ENCODE measurements around the gene MBD2.
"Not testable (repeated sequence)": the region's sequence is repeated elsewhere in the genome, so short reads cannot be mapped to it uniquely, and the experiment has no call there.

The MBD2 gene

DNA sequence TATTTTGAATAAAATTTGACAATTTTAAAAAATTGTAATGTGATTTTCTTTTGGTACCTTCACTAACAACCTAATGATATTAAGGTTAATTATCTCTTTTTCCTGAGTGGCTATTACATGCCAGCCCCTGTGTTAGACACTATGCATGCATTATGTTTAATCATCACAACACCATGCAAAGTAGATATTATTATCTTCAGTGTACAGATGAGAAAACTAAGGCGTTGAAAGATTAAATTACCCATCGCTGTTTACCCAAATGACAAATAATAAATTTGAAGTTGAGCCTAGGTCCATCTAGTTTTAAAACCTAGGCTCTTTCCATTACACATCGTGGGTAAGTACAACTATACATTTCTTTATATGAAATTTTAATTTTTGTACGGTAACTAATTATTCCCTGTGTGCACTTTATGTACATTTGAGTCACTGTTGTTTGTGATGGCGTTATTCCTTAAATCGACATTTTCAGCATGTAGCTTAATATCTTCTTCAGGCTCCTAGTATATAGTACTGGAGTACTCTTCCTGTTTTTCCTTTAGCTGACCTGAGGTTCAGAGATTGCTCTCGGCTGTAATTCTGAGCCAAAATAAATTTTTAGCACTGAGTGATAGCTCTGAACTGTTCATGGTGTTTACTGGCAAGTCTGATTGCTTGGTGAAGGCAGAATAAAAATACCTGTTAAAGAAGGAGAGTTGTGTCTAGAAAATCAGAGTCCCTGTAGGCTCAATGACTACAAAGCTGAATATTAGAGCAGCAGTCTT is 13.9 kb upstream of the MBD2 start:
- no peak for DNase-seq (ENCODE audit: low spot score)

DNA sequence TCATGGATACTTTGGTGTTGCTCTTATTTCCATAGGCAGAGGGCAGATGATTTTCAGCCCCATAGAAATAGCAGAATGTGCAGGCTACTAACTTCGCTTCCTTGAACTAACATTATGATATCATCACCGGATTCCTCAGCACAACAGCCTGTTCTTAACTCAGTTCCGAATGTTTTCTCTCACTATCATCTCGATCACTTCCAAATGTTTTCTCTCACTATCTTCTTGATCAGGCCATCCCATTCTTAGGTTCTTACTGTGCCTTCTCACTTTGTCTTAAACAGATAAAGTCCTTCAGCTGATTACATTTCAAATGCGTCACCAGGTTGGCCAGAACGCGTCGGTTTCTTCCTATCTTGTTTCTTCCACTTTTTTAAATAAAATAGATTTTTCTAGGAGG is 11.4 kb upstream of the MBD2 start:
- DNase-seq (ENCODE audit: low spot score) = no peak

GRCh38 chr18:54233747-54234146 is 9.3 kb upstream of the MBD2 start:
- DNase-seq (ENCODE audit: low spot score) = no peak

GRCh38 chr18:54233228-54233625 is 8.8 kb upstream of the MBD2 start:
- no peak for DNase-seq (ENCODE audit: low spot score)

GRCh38 chr18:54232485-54233227 is 8.2 kb upstream of the MBD2 start:
- DNase-seq (ENCODE audit: low spot score) = no peak

DNA sequence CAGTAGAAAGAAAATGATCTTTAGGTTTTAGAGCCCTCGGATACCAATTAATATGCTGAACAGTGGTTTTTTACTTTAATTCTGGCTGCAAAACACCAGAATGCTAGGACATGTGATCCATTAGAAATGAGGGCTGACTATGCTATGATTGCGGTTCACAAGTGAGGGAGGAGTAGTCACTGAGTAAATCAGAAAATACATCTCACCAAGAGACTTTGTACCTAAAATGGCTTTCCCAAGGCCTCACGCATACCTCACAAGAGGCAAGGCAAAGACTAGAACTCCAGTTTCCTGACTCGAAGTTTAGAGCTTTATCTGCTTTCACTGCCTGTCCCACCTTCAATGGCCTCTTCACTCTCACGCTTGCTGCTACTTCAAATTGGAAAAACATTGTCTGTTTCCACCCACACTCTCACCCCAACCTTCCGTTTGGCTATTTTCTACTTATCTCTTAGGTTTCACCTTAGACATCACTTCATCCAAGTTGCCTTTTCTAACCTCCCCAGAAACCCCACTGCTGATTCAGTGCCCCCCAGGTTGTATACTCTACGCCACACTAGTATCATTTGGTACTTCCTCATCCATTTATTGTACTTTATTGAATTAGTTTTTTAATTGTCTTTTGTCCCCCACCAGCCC is 5.1 kb upstream of the MBD2 start:
- DNase-seq (ENCODE audit: low spot score) = no peak

GRCh38 chr18:54228364-54228763 is 3.9 kb upstream of the MBD2 start:
- no peak for DNase-seq (ENCODE audit: low spot score)

GRCh38 chr18:54223568-54224241 is 764 bp downstream of the MBD2 start:
- DNase-seq (ENCODE audit: low spot score) = no peak

GRCh38 chr18:54222922-54223567 is 1.4 kb downstream of the MBD2 start:
- DNase-seq (ENCODE audit: low spot score) = peak; percentile 15

DNA sequence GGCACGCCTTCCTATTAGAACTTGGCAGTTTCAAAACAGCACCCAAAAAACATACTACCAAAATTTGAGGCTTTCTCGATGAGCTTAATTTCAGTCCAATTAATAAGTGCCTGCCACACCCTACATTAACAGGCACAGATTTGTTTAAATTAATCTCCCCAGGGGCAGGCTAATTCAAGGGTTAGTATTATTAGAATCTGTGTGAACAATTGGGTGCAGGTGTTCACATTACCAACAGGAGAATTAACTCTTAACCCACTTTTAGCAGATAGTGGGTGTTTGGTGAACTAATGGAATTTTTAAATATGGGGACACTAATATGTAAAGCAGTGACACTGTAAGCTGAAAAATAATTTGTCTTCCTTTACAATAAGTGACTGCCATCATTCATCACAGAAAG is 4.1 kb downstream of the MBD2 start:
- no peak for DNase-seq (ENCODE audit: low spot score)

- DNase-seq (ENCODE audit: low spot score) = not testable (repeated sequence)
Measured at GRCh38 chr18:54218803-54219202, 5.7 kb downstream of the MBD2 start.

DNA sequence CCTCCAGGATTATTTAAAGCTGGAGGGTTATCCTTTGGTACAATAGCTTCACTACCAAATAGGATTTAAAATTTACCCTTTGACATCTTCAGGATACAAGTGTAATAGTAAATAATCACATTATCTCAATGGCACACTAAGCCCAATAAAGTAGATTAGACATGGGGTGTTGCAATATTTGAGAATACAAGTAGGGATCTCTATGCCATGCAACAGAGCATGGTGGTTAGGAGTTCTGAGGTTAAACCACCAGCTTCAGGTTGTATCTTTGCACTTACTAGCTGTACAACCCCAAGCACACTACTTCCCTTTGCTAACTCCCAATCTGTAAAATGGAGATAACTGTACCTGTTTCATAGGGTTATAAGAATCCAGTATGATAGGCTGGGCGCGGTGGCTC is 6.2 kb downstream of the MBD2 start:
- no peak for DNase-seq (ENCODE audit: low spot score)

- no peak for DNase-seq (ENCODE audit: low spot score)
Measured at GRCh38 chr18:54217624-54218023, 6.8 kb downstream of the MBD2 start.

DNA sequence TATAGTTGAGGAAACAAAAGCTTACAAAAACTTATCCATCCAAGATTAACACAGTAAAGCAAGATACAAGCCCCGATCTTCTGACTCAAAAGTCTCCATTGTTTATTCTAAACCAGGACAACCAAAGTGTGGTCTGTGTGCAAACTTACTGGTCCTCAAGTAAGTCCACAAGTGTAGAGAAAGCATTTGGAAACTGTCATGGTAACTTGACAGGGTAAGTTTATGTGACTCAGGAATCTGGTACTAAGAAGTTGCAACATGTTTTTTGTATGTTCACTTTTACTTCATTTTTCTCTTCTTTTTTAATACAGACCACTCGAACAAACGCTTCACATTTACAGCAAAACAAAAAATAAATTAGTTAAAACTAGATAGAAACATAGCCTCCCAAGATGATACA is 9.4 kb downstream of the MBD2 start:
- no peak for DNase-seq (ENCODE audit: low spot score)

GRCh38 chr18:54210463-54210862 is 14.0 kb downstream of the MBD2 start:
- no peak for DNase-seq (ENCODE audit: low spot score)

DNA sequence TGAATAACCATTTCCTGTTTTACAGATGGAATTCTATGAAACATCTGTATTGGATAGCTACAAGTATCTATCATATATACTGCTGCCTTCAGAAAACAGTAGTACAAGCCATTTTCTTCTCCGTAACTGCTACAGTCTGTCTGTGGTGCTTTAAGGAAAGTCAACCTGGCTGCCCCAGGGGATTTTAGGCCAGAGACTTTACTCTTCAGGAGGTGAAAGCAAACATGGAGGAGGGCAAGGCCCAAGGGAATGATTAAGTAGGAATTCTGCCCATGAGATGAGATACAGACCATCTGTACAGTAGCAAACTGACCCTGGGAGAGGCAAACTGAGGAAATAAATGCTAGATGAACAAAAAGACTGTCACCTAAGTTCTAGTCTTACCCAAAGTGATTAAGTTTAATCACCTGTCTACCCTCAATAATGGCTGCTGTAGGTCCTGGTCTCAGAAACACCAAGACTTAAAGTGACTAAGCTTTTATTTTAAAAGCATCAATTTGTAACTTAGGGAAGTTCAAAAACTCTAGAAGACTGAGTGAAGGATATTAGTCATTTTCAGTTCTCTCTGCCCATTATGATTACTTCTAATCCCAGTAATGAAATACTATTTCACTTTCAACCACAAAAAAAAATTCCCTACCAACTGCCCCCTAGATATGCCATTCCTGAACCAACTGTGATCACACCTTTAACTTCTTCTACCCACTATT is 14.8 kb downstream of the MBD2 start:
- DNase-seq (ENCODE audit: low spot score) = peak; percentile 5

GRCh38 chr18:54206447-54206846 is 18.0 kb downstream of the MBD2 start:
- DNase-seq (ENCODE audit: low spot score) = no peak

- DNase-seq (ENCODE audit: low spot score) = no peak
Measured at GRCh38 chr18:54205959-54206358, 18.5 kb downstream of the MBD2 start.

GRCh38 chr18:54205448-54205847 is 19.0 kb downstream of the MBD2 start:
- DNase-seq (ENCODE audit: low spot score) = not testable (repeated sequence)

- DNase-seq (ENCODE audit: low spot score) = no peak
Measured at GRCh38 chr18:54204883-54205282, 19.6 kb downstream of the MBD2 start.

GRCh38 chr18:54203914-54204313 is 20.6 kb downstream of the MBD2 start:
- no peak for DNase-seq (ENCODE audit: low spot score)
